Testis (tissue), 3 donors: Measurements from ENCODE around the gene SQSTM1. TPM values are rescaled to one million over a fixed set of nuclear protein-coding genes. Genes with fewer than 3 reads are reported as not detected.
A peak's percentile ranks its signal among the peaks of the same experiment; 100 is the strongest.

Experiments used
- DNase-seq: peaks from one replicate; pipeline ENCODE4 v3.0.0-alpha.2; 2019
- H3K27ac ChIP-seq, 2 donors: fragments of 200-600 bp; sonication (generic); one replicate each; pipeline ENCODE4 v1.5.1; 2019
- H3K27me3 ChIP-seq: fragments of 200-600 bp; sonication (generic); one replicate; pipeline ENCODE4 v1.5.1; 2019
- H3K36me3 ChIP-seq: fragments of 200-600 bp; sonication (generic); one replicate; pipeline ENCODE4 v1.5.1; 2017; ENCODE audit warnings: low read depth; ENCODE audit errors: missing control alignments
- H3K4me1 ChIP-seq: fragments of 200-600 bp; sonication (generic); one replicate; pipeline ENCODE4 v1.5.1; 2019
- H3K4me3 ChIP-seq, 2 donors: fragments of 200-600 bp; sonication (generic); one replicate each; pipeline ENCODE4 v1.5.1; 2017 to 2019
- H3K9me3 ChIP-seq: fragments of 200-600 bp; sonication (generic); one replicate; pipeline ENCODE4 v1.5.1; 2017
- POLR2A ChIP-seq: fragments of 450-650 bp; IDR thresholded peaks from one replicate; pipeline ENCODE4 v1.6.1; 2017; ENCODE audit warnings: antibody characterized with exemption, mild to moderate bottlenecking, moderate library complexity
- WGBS, 2 donors: methylation state at CpG; one replicate each; pipeline ENCODE4 v1.1.5; 2018; 5-methylcytosine and 5-hydroxymethylcytosine counted together
- intact Hi-C: fragments of 100-400 bp; cut with DNase I; formaldehyde crosslinking; loops from one replicate; pipeline ENCODE4 v1.15.1; 2023; ENCODE audit warnings: low total_unique reads
- polyA plus RNA-seq: library from polyadenylated mRNA; stranded (reverse); fragments of 350-450 nt; fragmentation: Illumina TruSeq; extraction: RNeasy Lipid Tissue Mini Kit (QIAGEN cat#74804); gene quantifications from one replicate; pipeline ENCODE4 v1.2.3, GENCODE V29; 2014; ENCODE audit warnings: low read depth, low replicate concordance; ENCODE audit not compliant: insufficient read depth
- total RNA-seq, 2 donors: library from RNA; depleted of rRNA; stranded (reverse); fragments of >200 nt; gene quantifications; one replicate each; pipeline ENCODE4 v1.2.3, GENCODE V29; 2016
- TF ChIP-seq, protein P1 (sequence below), 3 experiments: fragments of 450-650 bp in 2 of 3; fragments of 200-600 bp in 1 of 3; sonication (generic) in 1 of 3; IDR thresholded peaks; one replicate each; pipeline ENCODE4 v1.5.1; 2016 to 2019; ENCODE audit warnings: antibody characterized with exemption in 3 of 3, mild to moderate bottlenecking in 2 of 3, moderate library complexity in 1 of 3

Gene SQSTM1
- total and polyA plus RNA-seq, 3 donors from 2014 or later: 165 to 255 (median 192) TPM

DNA sequence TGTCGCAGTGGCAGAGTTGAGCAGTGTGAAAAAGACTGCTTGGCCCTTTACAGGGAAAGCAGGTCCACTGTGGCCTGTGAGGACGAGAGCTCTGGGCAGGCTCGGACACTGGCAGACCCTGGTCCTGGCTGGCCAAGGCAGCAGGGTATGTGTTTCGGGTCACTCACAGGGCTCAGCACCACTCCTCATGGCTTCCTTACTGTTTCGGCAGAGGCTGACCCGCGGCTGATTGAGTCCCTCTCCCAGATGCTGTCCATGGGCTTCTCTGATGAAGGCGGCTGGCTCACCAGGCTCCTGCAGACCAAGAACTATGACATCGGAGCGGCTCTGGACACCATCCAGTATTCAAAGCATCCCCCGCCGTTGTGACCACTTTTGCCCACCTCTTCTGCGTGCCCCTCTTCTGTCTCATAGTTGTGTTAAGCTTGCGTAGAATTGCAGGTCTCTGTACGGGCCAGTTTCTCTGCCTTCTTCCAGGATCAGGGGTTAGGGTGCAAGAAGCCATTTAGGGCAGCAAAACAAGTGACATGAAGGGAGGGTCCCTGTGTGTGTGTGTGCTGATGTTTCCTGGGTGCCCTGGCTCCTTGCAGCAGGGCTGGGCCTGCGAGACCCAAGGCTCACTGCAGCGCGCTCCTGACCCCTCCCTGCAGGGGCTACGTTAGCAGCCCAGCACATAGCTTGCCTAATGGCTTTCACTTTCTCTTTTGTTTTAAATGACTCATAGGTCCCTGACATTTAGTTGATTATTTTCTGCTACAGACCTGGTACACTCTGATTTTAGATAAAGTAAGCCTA is 15.7 kb downstream of the SQSTM1 start:
- peaks cover 14% of the 10 kb centered on the region for H3K4me1 ChIP-seq
- TF ChIP-seq POLR2A: no peak
- TF ChIP-seq, protein P1, sequence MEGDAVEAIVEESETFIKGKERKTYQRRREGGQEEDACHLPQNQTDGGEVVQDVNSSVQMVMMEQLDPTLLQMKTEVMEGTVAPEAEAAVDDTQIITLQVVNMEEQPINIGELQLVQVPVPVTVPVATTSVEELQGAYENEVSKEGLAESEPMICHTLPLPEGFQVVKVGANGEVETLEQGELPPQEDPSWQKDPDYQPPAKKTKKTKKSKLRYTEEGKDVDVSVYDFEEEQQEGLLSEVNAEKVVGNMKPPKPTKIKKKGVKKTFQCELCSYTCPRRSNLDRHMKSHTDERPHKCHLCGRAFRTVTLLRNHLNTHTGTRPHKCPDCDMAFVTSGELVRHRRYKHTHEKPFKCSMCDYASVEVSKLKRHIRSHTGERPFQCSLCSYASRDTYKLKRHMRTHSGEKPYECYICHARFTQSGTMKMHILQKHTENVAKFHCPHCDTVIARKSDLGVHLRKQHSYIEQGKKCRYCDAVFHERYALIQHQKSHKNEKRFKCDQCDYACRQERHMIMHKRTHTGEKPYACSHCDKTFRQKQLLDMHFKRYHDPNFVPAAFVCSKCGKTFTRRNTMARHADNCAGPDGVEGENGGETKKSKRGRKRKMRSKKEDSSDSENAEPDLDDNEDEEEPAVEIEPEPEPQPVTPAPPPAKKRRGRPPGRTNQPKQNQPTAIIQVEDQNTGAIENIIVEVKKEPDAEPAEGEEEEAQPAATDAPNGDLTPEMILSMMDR (IDR thresholded peaks at IDR 0.05): no peak
- H3K4me3 ChIP-seq: no peak overlapping the region
- peak overlapping the region in 1 of 2 donors; percentile 41 for H3K27ac ChIP-seq
- intact Hi-C loops: no loop called here
- DNase-seq: no peak
- no peaks in the 10 kb centered on the region for H3K36me3 ChIP-seq
- WGBS, 2 donors: 80 to 89% methylated on average over 13 to 19 of the region's 19 CpGs
- no peaks in the 10 kb centered on the region for H3K27me3 ChIP-seq
- H3K9me3 ChIP-seq: no peaks in the 10 kb centered on the region

DNA sequence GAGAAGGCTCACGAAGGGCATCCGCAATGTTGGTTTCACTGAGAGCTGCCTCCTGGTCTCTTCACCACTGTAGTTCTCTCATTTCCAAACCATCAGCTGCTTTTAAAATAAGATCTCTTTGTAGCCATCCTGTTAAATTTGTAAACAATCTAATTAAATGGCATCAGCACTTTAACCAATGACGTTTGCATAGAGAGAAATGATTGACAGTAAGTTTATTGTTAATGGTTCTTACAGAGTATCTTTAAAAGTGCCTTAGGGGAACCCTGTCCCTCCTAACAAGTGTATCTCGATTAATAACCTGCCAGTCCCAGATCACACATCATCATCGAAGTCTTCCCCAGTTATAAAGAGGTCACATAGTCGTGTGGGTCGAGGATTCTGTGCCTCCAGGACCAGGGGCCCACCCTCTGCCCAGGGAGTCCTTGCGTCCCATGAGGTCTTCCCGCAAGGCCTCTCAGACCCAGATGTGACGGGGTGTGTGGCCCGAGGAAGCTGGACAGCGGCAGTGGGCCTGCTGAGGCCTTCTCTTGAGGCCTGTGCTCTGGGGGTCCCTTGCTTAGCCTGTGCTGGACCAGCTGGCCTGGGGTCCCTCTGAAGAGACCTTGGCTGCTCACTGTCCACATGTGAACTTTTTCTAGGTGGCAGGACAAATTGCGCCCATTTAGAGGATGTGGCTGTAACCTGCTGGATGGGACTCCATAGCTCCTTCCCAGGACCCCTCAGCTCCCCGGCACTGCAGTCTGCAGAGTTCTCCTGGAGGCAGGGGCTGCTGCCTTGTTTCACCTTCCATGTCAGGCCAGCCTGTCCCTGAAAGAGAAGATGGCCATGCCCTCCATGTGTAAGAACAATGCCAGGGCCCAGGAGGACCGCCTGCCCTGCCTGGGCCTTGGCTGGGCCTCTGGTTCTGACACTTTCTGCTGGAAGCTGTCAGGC is 16.6 kb downstream of the SQSTM1 start:
- Histone ChIP-seq H3K4me3 (no peak overlapping the region), H3K27ac (peak overlapping the region in 1 of 2 donors; percentile 41), H3K4me1 (peaks cover 6% of the 10 kb centered on the region), H3K9me3 (no peaks in the 10 kb centered on the region), H3K36me3 (no peaks in the 10 kb centered on the region), H3K27me3 (no peaks in the 10 kb centered on the region)
- TF ChIP-seq, protein P1 (IDR thresholded peaks at IDR 0.05): no peak
- no peak for TF ChIP-seq POLR2A
- intact Hi-C loops: no loop called here
- DNase-seq: no peak
- 75 to 81% methylated on average over 7 to 15 of the region's 15 CpGs for WGBS, 2 donors

DNA sequence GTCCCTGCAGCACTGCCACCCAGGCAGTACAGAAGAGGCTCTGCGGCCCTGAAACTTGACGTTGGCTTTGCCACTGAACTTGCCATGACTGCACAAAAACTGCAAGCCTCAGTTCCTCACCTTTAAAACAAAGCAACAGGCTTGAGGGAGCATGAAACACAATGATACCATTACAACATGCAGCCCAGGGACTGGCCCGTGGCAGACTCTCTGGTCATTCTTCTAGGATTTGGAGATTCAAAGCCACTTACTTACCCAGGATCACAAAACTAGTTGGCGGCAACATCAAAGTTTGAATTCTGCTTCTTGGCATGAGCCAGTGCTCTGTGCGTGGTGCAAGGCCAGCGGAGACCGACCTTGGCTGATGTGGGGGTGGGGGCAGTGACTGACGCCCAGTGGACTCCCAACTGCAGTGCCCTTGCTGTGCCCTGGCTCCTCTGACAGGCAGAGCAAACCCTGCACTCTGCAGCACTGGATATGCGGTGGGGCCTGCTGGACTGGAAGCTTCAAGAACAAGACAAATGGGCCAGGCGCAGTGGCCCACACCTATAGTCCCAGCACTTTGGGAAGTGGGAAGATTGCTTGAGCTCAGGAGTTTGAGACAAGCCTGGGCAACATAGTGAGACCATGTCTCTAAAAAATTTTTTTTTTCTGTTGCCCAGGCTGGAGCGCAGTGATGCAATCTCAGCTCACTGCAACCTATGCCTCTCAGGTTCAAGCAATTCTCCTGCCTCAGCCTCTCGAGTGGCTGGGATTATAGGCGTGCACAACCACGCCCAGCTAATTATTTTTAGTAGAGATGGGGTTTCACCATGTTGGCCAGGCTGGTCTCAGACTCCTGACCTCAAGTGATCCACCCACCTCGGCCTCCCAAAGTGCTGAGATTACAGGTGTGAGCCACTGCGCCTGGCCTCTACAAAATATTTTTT is 18.9 kb downstream of the SQSTM1 start:
- Histone ChIP-seq H3K27me3 (no peaks in the 10 kb centered on the region), H3K9me3 (no peaks in the 10 kb centered on the region), H3K27ac (no peak overlapping the region), H3K36me3 (no peaks in the 10 kb centered on the region), H3K4me3 (no peak overlapping the region), H3K4me1 (peaks cover 6% of the 10 kb centered on the region)
- TF ChIP-seq POLR2A: no peak
- TF ChIP-seq, protein P1 (IDR thresholded peaks at IDR 0.05): no peak
- DNase-seq: peak; percentile 69
- intact Hi-C loops: no loop called here
- 72 to 74% methylated on average over 16 of the region's 16 CpGs for WGBS, 2 donors

DNA sequence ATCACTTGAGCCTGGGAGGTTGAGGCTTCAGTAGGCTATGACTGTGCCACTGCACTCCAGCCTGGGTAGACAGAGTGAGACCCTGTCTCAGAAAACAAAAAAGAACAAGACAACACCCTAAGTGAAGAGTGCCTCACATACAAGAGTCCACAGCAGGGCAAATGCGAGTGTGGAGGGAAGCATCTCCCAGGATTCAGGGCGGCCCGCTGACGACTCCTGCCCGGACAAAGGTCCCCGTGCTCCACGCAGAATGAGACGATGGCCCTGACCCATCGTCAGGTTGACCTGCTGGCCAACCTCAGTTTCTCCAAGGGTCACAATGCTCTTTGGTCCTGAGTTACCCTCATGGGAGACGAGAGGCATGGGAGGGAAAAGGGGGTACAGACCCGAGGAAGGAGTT is 19.6 kb downstream of the SQSTM1 start:
- DNase-seq: no peak
- Histone ChIP-seq H3K9me3 (no peaks in the 10 kb centered on the region), H3K4me3 (no peak overlapping the region), H3K4me1 (peaks cover 6% of the 10 kb centered on the region), H3K27ac (no peak overlapping the region), H3K27me3 (no peaks in the 10 kb centered on the region), H3K36me3 (no peaks in the 10 kb centered on the region)
- intact Hi-C loops: no loop called here
- WGBS, 2 donors: 93 to 97% methylated on average over 5 to 11 of the region's 11 CpGs
- TF ChIP-seq, protein P1 (IDR thresholded peaks at IDR 0.05): no peak
- no peak for TF ChIP-seq POLR2A
